Suprapubic skin (tissue), 4 donors: Measurements from ENCODE around the gene PTX4.

Source experiments
- CTCF ChIP-seq, 2 donors: fragments of 200-600 bp in 1 of 2; fragments of 450-650 bp in 1 of 2; sonication (generic) in 1 of 2; IDR thresholded peaks; one replicate each; pipeline ENCODE4 v1.5.1; 2016 to 2019; ENCODE audit warnings: antibody characterized with exemption in 2 of 2, mild to moderate bottlenecking in 1 of 2, moderate library complexity in 1 of 2
- EP300 ChIP-seq: sonication (generic); formaldehyde crosslinking; IDR thresholded peaks from one replicate; pipeline ENCODE4 v1.6.1; 2017; ENCODE audit warnings: antibody characterized with exemption
- POLR2A ChIP-seq, 2 donors: fragments of 450-650 bp; IDR thresholded peaks; one replicate each; pipeline ENCODE4 v1.6.1; 2017; ENCODE audit warnings: antibody characterized with exemption in 2 of 2, mild to moderate bottlenecking in 2 of 2, moderate library complexity in 2 of 2
- POLR2AphosphoS5 ChIP-seq, 3 donors: sonication (generic); formaldehyde crosslinking; IDR thresholded peaks; one replicate each; pipeline ENCODE4 v1.6.1; 2017; ENCODE audit warnings: antibody characterized with exemption in 3 of 3

DNA sequence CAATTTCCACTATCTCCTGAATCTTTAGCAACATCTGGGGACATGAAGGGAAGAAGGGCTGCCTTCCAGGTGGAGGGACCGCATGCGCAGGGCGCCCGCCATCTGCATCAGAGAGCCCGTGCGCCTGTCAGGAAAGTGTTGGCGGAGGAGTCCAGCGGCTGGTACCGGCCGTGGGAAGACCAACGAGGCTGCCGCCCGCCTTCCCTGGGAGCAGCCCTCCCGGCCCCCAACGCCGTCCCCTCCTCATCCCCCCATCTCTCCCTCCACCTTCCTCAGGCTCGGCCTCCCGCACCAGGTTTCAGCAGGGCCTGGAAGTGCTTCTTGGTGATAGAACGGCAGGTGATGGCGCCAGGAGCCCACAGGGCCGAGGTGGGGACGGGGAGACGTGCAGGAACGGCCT, 22.7 kb downstream of the PTX4 start:
- TF ChIP-seq CTCF (IDR thresholded peaks at IDR 0.05) = no peak
- TF ChIP-seq POLR2A (IDR thresholded peaks at IDR 0.05) = no peak
- TF ChIP-seq POLR2AphosphoS5 (IDR thresholded peaks at IDR 0.05) = no peak
- no peak for TF ChIP-seq EP300
